NB4 (cell line): Measurements from ENCODE around the gene PINK1.

Experiments used
- CTCF ChIP-seq: IDR thresholded peaks from one replicate; pipeline ENCODE4 v1.5.1; 2012; ENCODE audit warnings: low read depth, low read length
- MAX ChIP-seq: IDR thresholded peaks from 2 replicates; pipeline ENCODE4 v1.6.1; 2011; ENCODE audit warnings: low read depth, low read length
- MYC ChIP-seq: IDR thresholded peaks from 2 replicates; pipeline ENCODE4 v1.6.1; 2011; ENCODE audit warnings: low read depth, low read length
- POLR2A ChIP-seq: IDR thresholded peaks from 2 replicates; pipeline ENCODE4 v1.6.1; 2011; ENCODE audit warnings: mild to moderate bottlenecking; ENCODE audit not compliant: insufficient read length; ENCODE audit errors: extremely low read depth

GRCh38 chr1:20624709-20625108 is 8.5 kb upstream of the PINK1 start:
- TF ChIP-seq CTCF (no peak), POLR2A (no peak), MAX (no peak), MYC (no peak)
